Liver (tissue), 3 donors: ENCODE data around the gene TMEM178B.

Experiments
- GABPA ChIP-seq, 2 donors: IDR thresholded peaks in 1 of 2; conservative IDR thresholded peaks in 1 of 2; 2 replicates each; pipeline ENCODE4 v1.6.1; 2016; ENCODE audit warnings: antibody characterized with exemption in 2 of 2, mild to moderate bottlenecking in 1 of 2, moderate library complexity in 1 of 2
- JUND ChIP-seq, 2 donors: IDR thresholded peaks; 2 replicates each; pipeline ENCODE4 v1.6.1; 2016; ENCODE audit warnings: antibody characterized with exemption in 2 of 2
- NR2F2 ChIP-seq: IDR thresholded peaks from 2 replicates; pipeline ENCODE4 v1.6.1; 2016; ENCODE audit warnings: antibody characterized with exemption
- RAD21 ChIP-seq, 2 donors: IDR thresholded peaks; 2 replicates each; pipeline ENCODE4 v1.6.1; 2016; ENCODE audit warnings: antibody characterized with exemption in 2 of 2, mild to moderate bottlenecking in 2 of 2
- SP1 ChIP-seq: IDR thresholded peaks from 2 replicates; pipeline ENCODE4 v1.6.1; 2018; ENCODE audit warnings: antibody characterized with exemption, mild to moderate bottlenecking
- TAF1 ChIP-seq: conservative IDR thresholded peaks from 2 replicates; pipeline ENCODE4 v1.6.1; 2016; ENCODE audit warnings: antibody characterized with exemption, mild to moderate bottlenecking
- YY1 ChIP-seq: IDR thresholded peaks from 2 replicates; pipeline ENCODE4 v1.6.1; 2016; ENCODE audit warnings: antibody characterized with exemption, mild to moderate bottlenecking
- TF ChIP-seq, protein P1 (sequence below): fragments of 150-350 bp; IDR thresholded peaks from 2 replicates; pipeline ENCODE4 v1.5.1; 2017; ENCODE audit warnings: improper control_type of control experiment, low read depth, low read length; ENCODE audit not compliant: missing input control
- TF ChIP-seq, protein P2 (sequence below): IDR thresholded peaks from 2 replicates; pipeline ENCODE4 v1.6.1; 2016; ENCODE audit warnings: antibody characterized with exemption
- TF ChIP-seq, protein P3 (sequence below): IDR thresholded peaks from 2 replicates; pipeline ENCODE4 v1.6.1; 2016; ENCODE audit warnings: antibody characterized with exemption, mild to moderate bottlenecking
- TF ChIP-seq, protein P4 (sequence below): IDR thresholded peaks from 2 replicates; pipeline ENCODE4 v1.6.1; 2016; ENCODE audit warnings: antibody characterized with exemption
- donor health status: healthy.
- donor health status: healthy.

DNA sequence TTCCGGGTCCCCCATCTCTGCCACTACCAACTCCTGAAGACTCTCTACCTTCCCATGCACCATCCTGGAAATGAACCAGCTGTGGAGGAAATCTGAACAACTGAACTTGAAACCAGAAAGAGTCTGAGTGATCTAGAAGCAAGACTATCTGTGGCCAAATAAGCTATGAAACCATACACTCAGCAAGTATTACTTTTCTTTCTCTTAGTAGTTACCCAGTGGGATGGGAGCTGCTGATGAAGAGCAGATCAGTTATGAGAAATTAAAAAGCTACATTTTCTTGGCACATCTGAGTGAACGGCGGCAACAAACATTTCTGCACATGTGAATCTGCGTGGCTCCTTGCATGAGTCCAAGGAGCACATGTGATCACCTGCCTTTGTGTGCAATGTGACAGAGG lies 445.8 kb downstream of the TMEM178B start:
- TF ChIP-seq, protein P1, sequence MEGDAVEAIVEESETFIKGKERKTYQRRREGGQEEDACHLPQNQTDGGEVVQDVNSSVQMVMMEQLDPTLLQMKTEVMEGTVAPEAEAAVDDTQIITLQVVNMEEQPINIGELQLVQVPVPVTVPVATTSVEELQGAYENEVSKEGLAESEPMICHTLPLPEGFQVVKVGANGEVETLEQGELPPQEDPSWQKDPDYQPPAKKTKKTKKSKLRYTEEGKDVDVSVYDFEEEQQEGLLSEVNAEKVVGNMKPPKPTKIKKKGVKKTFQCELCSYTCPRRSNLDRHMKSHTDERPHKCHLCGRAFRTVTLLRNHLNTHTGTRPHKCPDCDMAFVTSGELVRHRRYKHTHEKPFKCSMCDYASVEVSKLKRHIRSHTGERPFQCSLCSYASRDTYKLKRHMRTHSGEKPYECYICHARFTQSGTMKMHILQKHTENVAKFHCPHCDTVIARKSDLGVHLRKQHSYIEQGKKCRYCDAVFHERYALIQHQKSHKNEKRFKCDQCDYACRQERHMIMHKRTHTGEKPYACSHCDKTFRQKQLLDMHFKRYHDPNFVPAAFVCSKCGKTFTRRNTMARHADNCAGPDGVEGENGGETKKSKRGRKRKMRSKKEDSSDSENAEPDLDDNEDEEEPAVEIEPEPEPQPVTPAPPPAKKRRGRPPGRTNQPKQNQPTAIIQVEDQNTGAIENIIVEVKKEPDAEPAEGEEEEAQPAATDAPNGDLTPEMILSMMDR, result no peak
- TF ChIP-seq GABPA (IDR thresholded peaks at IDR 0.05 in 1 of 2, conservative IDR thresholded peaks at IDR 0.05 in 1 of 2), result no peak
- no peak for TF ChIP-seq SP1
- no peak for TF ChIP-seq JUND (IDR thresholded peaks at IDR 0.05)
- TF ChIP-seq, protein P2, sequence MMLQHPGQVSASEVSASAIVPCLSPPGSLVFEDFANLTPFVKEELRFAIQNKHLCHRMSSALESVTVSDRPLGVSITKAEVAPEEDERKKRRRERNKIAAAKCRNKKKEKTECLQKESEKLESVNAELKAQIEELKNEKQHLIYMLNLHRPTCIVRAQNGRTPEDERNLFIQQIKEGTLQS, result no peak
- no peak for TF ChIP-seq NR2F2
- TF ChIP-seq YY1, result no peak
- TF ChIP-seq, protein P3, sequence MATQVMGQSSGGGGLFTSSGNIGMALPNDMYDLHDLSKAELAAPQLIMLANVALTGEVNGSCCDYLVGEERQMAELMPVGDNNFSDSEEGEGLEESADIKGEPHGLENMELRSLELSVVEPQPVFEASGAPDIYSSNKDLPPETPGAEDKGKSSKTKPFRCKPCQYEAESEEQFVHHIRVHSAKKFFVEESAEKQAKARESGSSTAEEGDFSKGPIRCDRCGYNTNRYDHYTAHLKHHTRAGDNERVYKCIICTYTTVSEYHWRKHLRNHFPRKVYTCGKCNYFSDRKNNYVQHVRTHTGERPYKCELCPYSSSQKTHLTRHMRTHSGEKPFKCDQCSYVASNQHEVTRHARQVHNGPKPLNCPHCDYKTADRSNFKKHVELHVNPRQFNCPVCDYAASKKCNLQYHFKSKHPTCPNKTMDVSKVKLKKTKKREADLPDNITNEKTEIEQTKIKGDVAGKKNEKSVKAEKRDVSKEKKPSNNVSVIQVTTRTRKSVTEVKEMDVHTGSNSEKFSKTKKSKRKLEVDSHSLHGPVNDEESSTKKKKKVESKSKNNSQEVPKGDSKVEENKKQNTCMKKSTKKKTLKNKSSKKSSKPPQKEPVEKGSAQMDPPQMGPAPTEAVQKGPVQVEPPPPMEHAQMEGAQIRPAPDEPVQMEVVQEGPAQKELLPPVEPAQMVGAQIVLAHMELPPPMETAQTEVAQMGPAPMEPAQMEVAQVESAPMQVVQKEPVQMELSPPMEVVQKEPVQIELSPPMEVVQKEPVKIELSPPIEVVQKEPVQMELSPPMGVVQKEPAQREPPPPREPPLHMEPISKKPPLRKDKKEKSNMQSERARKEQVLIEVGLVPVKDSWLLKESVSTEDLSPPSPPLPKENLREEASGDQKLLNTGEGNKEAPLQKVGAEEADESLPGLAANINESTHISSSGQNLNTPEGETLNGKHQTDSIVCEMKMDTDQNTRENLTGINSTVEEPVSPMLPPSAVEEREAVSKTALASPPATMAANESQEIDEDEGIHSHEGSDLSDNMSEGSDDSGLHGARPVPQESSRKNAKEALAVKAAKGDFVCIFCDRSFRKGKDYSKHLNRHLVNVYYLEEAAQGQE, result no peak
- TF ChIP-seq, protein P4, sequence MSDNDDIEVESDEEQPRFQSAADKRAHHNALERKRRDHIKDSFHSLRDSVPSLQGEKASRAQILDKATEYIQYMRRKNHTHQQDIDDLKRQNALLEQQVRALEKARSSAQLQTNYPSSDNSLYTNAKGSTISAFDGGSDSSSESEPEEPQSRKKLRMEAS, result no peak
- TF ChIP-seq TAF1, result no peak
- TF ChIP-seq RAD21 (IDR thresholded peaks at IDR 0.05), result no peak
